ENCODE measurements around the gene MAGI2.
"Not testable (repeated sequence)": the region's sequence is repeated elsewhere in the genome, so short reads cannot be mapped to it uniquely, and the experiment has no call there.

MAGI2 gene

GRCh38 chr7:78248867-78249266 is 1204.6 kb downstream of the MAGI2 start:
- no peak for DNase-seq

- no peak for DNase-seq
Observed at GRCh38 chr7:78247910-78248689, 1205.4 kb downstream of the MAGI2 start.

- DNase-seq = not testable (repeated sequence)
Observed at GRCh38 chr7:78240179-78240578, 1213.3 kb downstream of the MAGI2 start.

GRCh38 chr7:78234634-78235033 is 1218.8 kb downstream of the MAGI2 start:
- no peak for DNase-seq

GRCh38 chr7:78232806-78233205 is 1220.7 kb downstream of the MAGI2 start:
- no peak for DNase-seq

GRCh38 chr7:78226059-78226719 is 1227.3 kb downstream of the MAGI2 start:
- DNase-seq = peak; percentile 91

- DNase-seq = no peak
Observed at GRCh38 chr7:78225534-78225933, 1227.9 kb downstream of the MAGI2 start.

- DNase-seq = no peak
Observed at GRCh38 chr7:78224923-78225322, 1228.5 kb downstream of the MAGI2 start.

- DNase-seq = no peak
Observed at GRCh38 chr7:78223598-78223997, 1229.9 kb downstream of the MAGI2 start.

GRCh38 chr7:78222001-78222751 is 1231.3 kb downstream of the MAGI2 start:
- DNase-seq = peak; percentile 29

GRCh38 chr7:78220754-78221153 is 1232.7 kb downstream of the MAGI2 start:
- DNase-seq = no peak

GRCh38 chr7:78218876-78219275 is 1234.6 kb downstream of the MAGI2 start:
- DNase-seq = no peak

- DNase-seq = no peak
Observed at GRCh38 chr7:78218051-78218450, 1235.4 kb downstream of the MAGI2 start.

- no peak for DNase-seq
Observed at GRCh38 chr7:78215199-78215598, 1238.3 kb downstream of the MAGI2 start.

- no peak for DNase-seq
Observed at GRCh38 chr7:78213402-78213801, 1240.1 kb downstream of the MAGI2 start.

GRCh38 chr7:78212476-78213060 is 1240.9 kb downstream of the MAGI2 start:
- no peak for DNase-seq

GRCh38 chr7:78207269-78207668 is 1246.2 kb downstream of the MAGI2 start:
- no peak for DNase-seq

- no peak for DNase-seq
Observed at GRCh38 chr7:78206769-78207168, 1246.7 kb downstream of the MAGI2 start.

GRCh38 chr7:78203042-78203720 is 1250.3 kb downstream of the MAGI2 start:
- no peak for DNase-seq

GRCh38 chr7:78198756-78199155 is 1254.7 kb downstream of the MAGI2 start:
- no peak for DNase-seq

GRCh38 chr7:78197447-78197846 is 1256.0 kb downstream of the MAGI2 start:
- no peak for DNase-seq

GRCh38 chr7:78195281-78195680 is 1258.2 kb downstream of the MAGI2 start:
- DNase-seq = peak; percentile 60

GRCh38 chr7:78194611-78195010 is 1258.9 kb downstream of the MAGI2 start:
- no peak for DNase-seq
